ENCODE data around the gene GRID2.
"Not testable (repeated sequence)": the region's sequence is repeated elsewhere in the genome, so short reads cannot be mapped to it uniquely, and the experiment has no call there.

The GRID2 gene

GRCh38 chr4:92444143-92444843, 140.5 kb downstream of the GRID2 start:
- DNase-seq, result not testable (repeated sequence)

- DNase-seq, result no peak
Observed at GRCh38 chr4:92445127-92445526, 141.4 kb downstream of the GRID2 start.

GRCh38 chr4:92447255-92447905, 143.6 kb downstream of the GRID2 start:
- DNase-seq, result no peak

- DNase-seq, result not testable (repeated sequence)
Observed at GRCh38 chr4:92448176-92448575, 144.4 kb downstream of the GRID2 start.

- DNase-seq, result no peak
Observed at GRCh38 chr4:92450694-92451093, 146.9 kb downstream of the GRID2 start.

- no peak for DNase-seq
Observed at GRCh38 chr4:92451782-92452181, 148.0 kb downstream of the GRID2 start.

GRCh38 chr4:92452383-92452782, 148.6 kb downstream of the GRID2 start:
- DNase-seq, result not testable (repeated sequence)

GRCh38 chr4:92455329-92455839, 151.6 kb downstream of the GRID2 start:
- no peak for DNase-seq

GRCh38 chr4:92455951-92456350, 152.2 kb downstream of the GRID2 start:
- no peak for DNase-seq

GRCh38 chr4:92461732-92462131, 158.0 kb downstream of the GRID2 start:
- DNase-seq, result no peak

GRCh38 chr4:92477298-92477697, 173.5 kb downstream of the GRID2 start:
- no peak for DNase-seq

- DNase-seq, result no peak
Observed at GRCh38 chr4:92483341-92483740, 179.6 kb downstream of the GRID2 start.

- DNase-seq, result no peak
Observed at GRCh38 chr4:92488496-92488895, 184.7 kb downstream of the GRID2 start.

GRCh38 chr4:92497141-92497540, 193.4 kb downstream of the GRID2 start:
- DNase-seq, result no peak

- DNase-seq, result no peak
Observed at GRCh38 chr4:92501456-92501855, 197.7 kb downstream of the GRID2 start.

GRCh38 chr4:92506933-92507332, 203.2 kb downstream of the GRID2 start:
- DNase-seq, result no peak

- DNase-seq, result no peak
Observed at GRCh38 chr4:92514627-92515026, 210.9 kb downstream of the GRID2 start.

GRCh38 chr4:92516450-92516849, 212.7 kb downstream of the GRID2 start:
- no peak for DNase-seq

- DNase-seq, result no peak
Observed at GRCh38 chr4:92519727-92520126, 216.0 kb downstream of the GRID2 start.

GRCh38 chr4:92520563-92520962, 216.8 kb downstream of the GRID2 start:
- no peak for DNase-seq

GRCh38 chr4:92521941-92522340, 218.2 kb downstream of the GRID2 start:
- DNase-seq, result no peak

- DNase-seq, result no peak
Observed at GRCh38 chr4:92522356-92522755, 218.6 kb downstream of the GRID2 start.

- DNase-seq, result no peak
Observed at GRCh38 chr4:92524131-92524530, 220.4 kb downstream of the GRID2 start.

GRCh38 chr4:92528541-92528940, 224.8 kb downstream of the GRID2 start:
- DNase-seq, result no peak

GRCh38 chr4:92529510-92529909, 225.7 kb downstream of the GRID2 start:
- DNase-seq, result no peak
